Frontal cortex (tissue), 4 donors: ENCODE measurements around the gene RBMS3. TPM values are rescaled to one million over a fixed set of nuclear protein-coding genes. Genes with fewer than 3 reads are reported as not detected.
"Not testable (repeated sequence)": the region's sequence is repeated elsewhere in the genome, so short reads cannot be mapped to it uniquely, and the experiment has no call there.

Experiments
- DNase-seq, 2 donors: peaks; one replicate each; pipeline ENCODE4 v3.0.0; 2012; ENCODE audit warnings: low spot score in 2 of 2
- FAIRE-seq: peaks from 2 replicates; lab custom pipeline; 2012; peaks lifted over from hg19 to GRCh38; lab: Jason Lieb, UNC
- total RNA-seq: library from RNA; depleted of rRNA; stranded (reverse); fragments of >200 nt; gene quantifications from one replicate; pipeline ENCODE4 v1.2.3, GENCODE V29; 2014
- donor health status: control.
- donor health status: control.
- donor health status: control.

RBMS3 gene
- total RNA-seq, 1 donor from 2014 or later, result 11.4 TPM

- FAIRE-seq (no peak), DNase-seq (no peak)
Measured at GRCh38 chr3:29373131-29373680, 92.3 kb downstream of the RBMS3 start.

- no peak for DNase-seq
- no peak for FAIRE-seq
Measured at GRCh38 chr3:29374226-29374625, 93.4 kb downstream of the RBMS3 start.

- DNase-seq (no peak), FAIRE-seq (no peak)
Measured at GRCh38 chr3:29379097-29379496, 98.2 kb downstream of the RBMS3 start.

GRCh38 chr3:29381595-29381994 is 100.7 kb downstream of the RBMS3 start:
- no peak for FAIRE-seq
- no peak for DNase-seq

GRCh38 chr3:29382409-29382808 is 101.5 kb downstream of the RBMS3 start:
- no peak for DNase-seq
- no peak for FAIRE-seq

GRCh38 chr3:29382845-29383244 is 102.0 kb downstream of the RBMS3 start:
- FAIRE-seq, result no peak
- no peak for DNase-seq

GRCh38 chr3:29384640-29385039 is 103.8 kb downstream of the RBMS3 start:
- FAIRE-seq, result no peak

GRCh38 chr3:29385046-29385830 is 104.4 kb downstream of the RBMS3 start:
- FAIRE-seq (no peak), DNase-seq (no peak)

More at GRCh38 chr3:29384640-29385039, 103.8 kb downstream of the RBMS3 start:
- no peak for DNase-seq

- FAIRE-seq (no peak), DNase-seq (no peak)
Measured at GRCh38 chr3:29389362-29389761, 108.5 kb downstream of the RBMS3 start.

- FAIRE-seq, result no peak
- no peak for DNase-seq
Measured at GRCh38 chr3:29392625-29393388, 111.9 kb downstream of the RBMS3 start.

- FAIRE-seq, DNase-seq: not testable (repeated sequence)
Measured at GRCh38 chr3:29393946-29394345, 113.1 kb downstream of the RBMS3 start.

GRCh38 chr3:29397406-29397805 is 116.5 kb downstream of the RBMS3 start:
- DNase-seq, result no peak
- FAIRE-seq, result no peak

- no peak for DNase-seq
- FAIRE-seq, result no peak
Measured at GRCh38 chr3:29398787-29399186, 117.9 kb downstream of the RBMS3 start.

GRCh38 chr3:29406291-29406832 is 125.5 kb downstream of the RBMS3 start:
- DNase-seq, result no peak

GRCh38 chr3:29408676-29409075 is 127.8 kb downstream of the RBMS3 start:
- FAIRE-seq, result no peak

More at GRCh38 chr3:29406291-29406832, 125.5 kb downstream of the RBMS3 start:
- no peak for FAIRE-seq

GRCh38 chr3:29409409-29409808 is 128.5 kb downstream of the RBMS3 start:
- no peak for DNase-seq
- no peak for FAIRE-seq

More at GRCh38 chr3:29408676-29409075, 127.8 kb downstream of the RBMS3 start:
- DNase-seq, result no peak

GRCh38 chr3:29410220-29410619 is 129.3 kb downstream of the RBMS3 start:
- no peak for FAIRE-seq

GRCh38 chr3:29410660-29411405 is 130.0 kb downstream of the RBMS3 start:
- DNase-seq, result no peak
- FAIRE-seq, result no peak

More at GRCh38 chr3:29410220-29410619, 129.3 kb downstream of the RBMS3 start:
- DNase-seq, result no peak

- DNase-seq (no peak), FAIRE-seq (no peak)
Measured at GRCh38 chr3:29412110-29412509, 131.2 kb downstream of the RBMS3 start.
